Measurements from ENCODE around the gene KLHL12. TPM values are rescaled to one million over a fixed set of nuclear protein-coding genes. Genes with fewer than 3 reads are reported as not detected.

The KLHL12 gene
- total RNA-seq = 10 to 100 TPM; 31.7 to 36.3 TPM

- H3K36me3 Mint-ChIP-seq = peaks cover 8 to 26% of the 10 kb centered on the region in 2 donors
- ATAC-seq (peak; percentile 97 to 98), DNase-seq (ENCODE audit: low spot score in 2 of 2) (peak; percentile 93 to 96)
- H3K9me3 Mint-ChIP-seq = no peaks in the 10 kb centered on the region
- H3K27ac Mint-ChIP-seq = peak within 1 kb of the TSS; percentile 94 to 96
These were observed at the start of gene KLHL12 for GRCh38 chr1:202926581-202927491. Gene KLHL12 (minus strand): TSS chr1:202927234. CDS start chr1:202925162, 2,072 bp downstream.

- DNase-seq (ENCODE audit: low spot score in 2 of 2) (no peak), ATAC-seq (no peak)
- H3K36me3 Mint-ChIP-seq = no peaks in the 10 kb centered on the region
These were observed 49.6 kb upstream of the KLHL12 start for GRCh38 chr1:202976633-202977032.

GRCh38 chr1:202974856-202975255 is 47.8 kb upstream of the KLHL12 start:
- ATAC-seq (no peak), DNase-seq (ENCODE audit: low spot score in 2 of 2) (no peak)
- Mint-ChIP-seq H3K36me3 (no peaks in the 10 kb centered on the region), H3K27ac (no peak overlapping the region), H3K9me3 (no peaks in the 10 kb centered on the region)

More at GRCh38 chr1:202976633-202977032, 49.6 kb upstream of the KLHL12 start:
- H3K9me3 Mint-ChIP-seq = no peaks in the 10 kb centered on the region
- no peak overlapping the region for H3K27ac Mint-ChIP-seq

GRCh38 chr1:202972046-202972445 is 45.0 kb upstream of the KLHL12 start:
- H3K27ac Mint-ChIP-seq = no peak overlapping the region
- ATAC-seq = no peak
- DNase-seq (ENCODE audit: low spot score in 2 of 2) = no peak
- H3K36me3 Mint-ChIP-seq = no peaks in the 10 kb centered on the region
- no peaks in the 10 kb centered on the region for H3K9me3 Mint-ChIP-seq

- peak overlapping the region in 1 of 2 donors; percentile 88 for H3K27ac Mint-ChIP-seq
- H3K9me3 Mint-ChIP-seq = no peaks in the 10 kb centered on the region
- H3K36me3 Mint-ChIP-seq = no peaks in the 10 kb centered on the region
- DNase-seq (ENCODE audit: low spot score in 2 of 2) = peak in 1 of 2 donors; percentile 36
- ATAC-seq = peak; percentile 57 to 70
These were observed 41.9 kb upstream of the KLHL12 start for GRCh38 chr1:202968895-202969295.

GRCh38 chr1:202968351-202968750 is 41.3 kb upstream of the KLHL12 start:
- H3K36me3 Mint-ChIP-seq = no peaks in the 10 kb centered on the region
- peak overlapping the region in 1 of 2 donors; percentile 88 for H3K27ac Mint-ChIP-seq
- no peak for ATAC-seq
- no peak for DNase-seq (ENCODE audit: low spot score in 2 of 2)
- no peaks in the 10 kb centered on the region for H3K9me3 Mint-ChIP-seq

GRCh38 chr1:202967684-202968281 is 40.7 kb upstream of the KLHL12 start:
- Mint-ChIP-seq H3K9me3 (no peaks in the 10 kb centered on the region), H3K36me3 (no peaks in the 10 kb centered on the region), H3K27ac (peak overlapping the region; percentile 88)
- peak; percentile 0 to 56 for ATAC-seq
- DNase-seq (ENCODE audit: low spot score in 2 of 2) = peak in 1 of 2 donors; percentile 13

GRCh38 chr1:202966006-202966898 is 39.2 kb upstream of the KLHL12 start:
- H3K27ac Mint-ChIP-seq = peak overlapping the region; percentile 75 to 95
- no peaks in the 10 kb centered on the region for H3K9me3 Mint-ChIP-seq
- ATAC-seq (no peak), DNase-seq (ENCODE audit: low spot score in 2 of 2) (no peak)
- no peaks in the 10 kb centered on the region for H3K36me3 Mint-ChIP-seq

- peak overlapping the region in 1 of 2 donors; percentile 95 for H3K27ac Mint-ChIP-seq
- DNase-seq (ENCODE audit: low spot score in 2 of 2) (no peak), ATAC-seq (no peak)
These were observed 38.4 kb upstream of the KLHL12 start for GRCh38 chr1:202965422-202965821.

GRCh38 chr1:202964791-202965410 is 37.9 kb upstream of the KLHL12 start:
- no peaks in the 10 kb centered on the region for H3K36me3 Mint-ChIP-seq
- peak overlapping the region in 1 of 2 donors; percentile 18 for H3K27ac Mint-ChIP-seq
- no peak for ATAC-seq
- DNase-seq (ENCODE audit: low spot score in 2 of 2) = no peak
- H3K9me3 Mint-ChIP-seq = no peaks in the 10 kb centered on the region

More at GRCh38 chr1:202965422-202965821, 38.4 kb upstream of the KLHL12 start:
- Mint-ChIP-seq H3K9me3 (no peaks in the 10 kb centered on the region), H3K36me3 (no peaks in the 10 kb centered on the region)

- peaks cover 0 to 2% of the 10 kb centered on the region in 2 donors for H3K36me3 Mint-ChIP-seq
- DNase-seq (ENCODE audit: low spot score in 2 of 2) (no peak), ATAC-seq (no peak)
- H3K9me3 Mint-ChIP-seq = no peaks in the 10 kb centered on the region
- H3K27ac Mint-ChIP-seq = no peak overlapping the region
These were observed 34.3 kb upstream of the KLHL12 start for GRCh38 chr1:202961220-202961880.

- Mint-ChIP-seq H3K9me3 (no peaks in the 10 kb centered on the region), H3K27ac (no peak overlapping the region), H3K36me3 (peaks cover 0 to 7% of the 10 kb centered on the region in 2 donors)
- ATAC-seq (no peak), DNase-seq (ENCODE audit: low spot score in 2 of 2) (no peak)
These were observed 32.2 kb upstream of the KLHL12 start for GRCh38 chr1:202959276-202959620.

- H3K36me3 Mint-ChIP-seq = peaks cover 0 to 7% of the 10 kb centered on the region in 2 donors
- H3K9me3 Mint-ChIP-seq = no peaks in the 10 kb centered on the region
- ATAC-seq (peak in 1 of 2 donors; percentile 12), DNase-seq (ENCODE audit: low spot score in 2 of 2) (no peak)
- peak overlapping the region; percentile 63 to 91 for H3K27ac Mint-ChIP-seq
These were observed 31.7 kb upstream of the KLHL12 start for GRCh38 chr1:202958544-202959275.

GRCh38 chr1:202957733-202958543 is 30.9 kb upstream of the KLHL12 start, which contains the start of gene ADIPOR1:
Gene ADIPOR1 (minus strand): TSS chr1:202958312. CDS start chr1:202951070, 7,242 bp downstream.
- DNase-seq (ENCODE audit: low spot score in 2 of 2) (peak; percentile 91 to 95), ATAC-seq (peak; percentile 99 to 100)
- Mint-ChIP-seq H3K9me3 (no peaks in the 10 kb centered on the region), H3K36me3 (peaks cover 0 to 7% of the 10 kb centered on the region in 2 donors), H3K27ac (peak within 1 kb of the TSS; percentile 63 to 93)
